ENCODE data around the gene HAPLN2.

DNA sequence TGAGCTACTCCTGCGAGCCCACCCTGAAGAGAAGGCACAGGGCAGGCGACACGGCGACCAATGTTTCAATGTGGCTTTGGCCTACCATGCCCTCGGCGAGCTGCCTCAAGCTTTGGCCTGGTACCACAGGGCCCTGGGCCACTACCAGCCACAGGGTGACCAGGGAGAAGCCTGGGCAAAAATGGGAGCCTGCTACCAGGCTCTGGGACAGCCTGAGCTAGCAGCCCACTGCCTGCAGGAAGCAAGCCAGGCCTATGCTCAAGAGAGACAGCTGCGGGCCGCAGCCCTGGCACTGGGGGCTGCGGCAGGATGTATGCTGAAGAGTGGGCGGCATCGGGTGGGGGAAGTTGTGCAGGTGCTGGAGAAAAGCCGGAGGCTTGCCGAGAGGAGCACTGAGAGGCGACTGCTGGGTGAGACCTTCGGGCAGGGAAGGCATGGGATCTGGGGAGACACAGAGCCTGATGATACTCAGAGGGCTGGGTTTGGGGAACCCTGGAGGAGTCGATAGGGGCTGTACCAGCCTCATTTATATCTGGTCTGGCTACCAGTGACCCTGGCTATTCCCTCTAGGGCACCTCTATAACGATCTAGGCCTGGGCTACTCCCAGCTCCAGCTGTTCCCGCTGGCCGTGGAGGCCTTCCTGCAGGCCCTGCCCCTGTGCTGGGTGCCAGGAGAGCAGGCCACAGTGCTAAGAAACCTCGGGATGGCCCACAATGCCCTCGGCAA lies 37.4 kb upstream of the HAPLN2 start:
- TF ChIP-seq, protein P1, sequence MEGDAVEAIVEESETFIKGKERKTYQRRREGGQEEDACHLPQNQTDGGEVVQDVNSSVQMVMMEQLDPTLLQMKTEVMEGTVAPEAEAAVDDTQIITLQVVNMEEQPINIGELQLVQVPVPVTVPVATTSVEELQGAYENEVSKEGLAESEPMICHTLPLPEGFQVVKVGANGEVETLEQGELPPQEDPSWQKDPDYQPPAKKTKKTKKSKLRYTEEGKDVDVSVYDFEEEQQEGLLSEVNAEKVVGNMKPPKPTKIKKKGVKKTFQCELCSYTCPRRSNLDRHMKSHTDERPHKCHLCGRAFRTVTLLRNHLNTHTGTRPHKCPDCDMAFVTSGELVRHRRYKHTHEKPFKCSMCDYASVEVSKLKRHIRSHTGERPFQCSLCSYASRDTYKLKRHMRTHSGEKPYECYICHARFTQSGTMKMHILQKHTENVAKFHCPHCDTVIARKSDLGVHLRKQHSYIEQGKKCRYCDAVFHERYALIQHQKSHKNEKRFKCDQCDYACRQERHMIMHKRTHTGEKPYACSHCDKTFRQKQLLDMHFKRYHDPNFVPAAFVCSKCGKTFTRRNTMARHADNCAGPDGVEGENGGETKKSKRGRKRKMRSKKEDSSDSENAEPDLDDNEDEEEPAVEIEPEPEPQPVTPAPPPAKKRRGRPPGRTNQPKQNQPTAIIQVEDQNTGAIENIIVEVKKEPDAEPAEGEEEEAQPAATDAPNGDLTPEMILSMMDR (IDR thresholded peaks at IDR 0.05; ENCODE audit: poor library complexity), result no peak
- TF ChIP-seq EZH2 (IDR thresholded peaks at IDR 0.05; ENCODE audit: borderline replicate concordance), result no peak

All from hepatocyte (in vitro differentiated cells).